GM21576 (cell line): ENCODE measurements around the gene SUGP1.
"Not testable (repeated sequence)": the region's sequence is repeated elsewhere in the genome, so short reads cannot be mapped to it uniquely, and the experiment has no call there.

Source experiments
- ATAC-seq: cut with Tn5 transposase; IDR thresholded peaks from one replicate; pipeline ENCODE4 v1.9.1; 2021; ENCODE audit warnings: mild to moderate bottlenecking, moderate library complexity; ENCODE audit not compliant: unreplicated experiment

Gene SUGP1

GRCh38 chr19:19320361-19321140 is at the start of gene SUGP1, which contains the start of gene MAU2:
TSS of gene SUGP1 (minus strand) at chr19:19320509. CDS start at chr19:19320496, 13 bp downstream.
TSS of gene MAU2 (plus strand) at chr19:19320829. CDS start at chr19:19320860, 31 bp downstream.
- ATAC-seq, result peak; percentile 86

- ATAC-seq, result no peak
Measured at GRCh38 chr19:19368087-19368486, 47.8 kb upstream of the SUGP1 start.

- peak; percentile 77 for ATAC-seq
Measured at GRCh38 chr19:19366434-19367396, 46.4 kb upstream of the SUGP1 start.

- no peak for ATAC-seq
Measured at GRCh38 chr19:19362075-19362474, 41.8 kb upstream of the SUGP1 start.

GRCh38 chr19:19361075-19361594 is 40.8 kb upstream of the SUGP1 start:
- ATAC-seq, result peak; percentile 50

- ATAC-seq, result no peak
Measured at GRCh38 chr19:19356901-19357566, 36.7 kb upstream of the SUGP1 start.

GRCh38 chr19:19356500-19356899 is 36.2 kb upstream of the SUGP1 start:
- ATAC-seq, result no peak

- no peak for ATAC-seq
Measured at GRCh38 chr19:19355606-19356139, 35.4 kb upstream of the SUGP1 start.

GRCh38 chr19:19354932-19355331 is 34.6 kb upstream of the SUGP1 start:
- ATAC-seq, result no peak

GRCh38 chr19:19354007-19354406 is 33.7 kb upstream of the SUGP1 start:
- no peak for ATAC-seq

- no peak for ATAC-seq
Measured at GRCh38 chr19:19352823-19353222, 32.5 kb upstream of the SUGP1 start.

GRCh38 chr19:19350756-19351155 is 30.4 kb upstream of the SUGP1 start:
- not testable (repeated sequence) for ATAC-seq

GRCh38 chr19:19349365-19349764 is 29.1 kb upstream of the SUGP1 start:
- ATAC-seq, result no peak

GRCh38 chr19:19348266-19348665 is 28.0 kb upstream of the SUGP1 start:
- no peak for ATAC-seq

GRCh38 chr19:19347401-19348110 is 27.2 kb upstream of the SUGP1 start:
- ATAC-seq, result no peak

- ATAC-seq, result no peak
Measured at GRCh38 chr19:19345970-19346369, 25.7 kb upstream of the SUGP1 start.

- ATAC-seq, result no peak
Measured at GRCh38 chr19:19345232-19345631, 24.9 kb upstream of the SUGP1 start.

- no peak for ATAC-seq
Measured at GRCh38 chr19:19343762-19344161, 23.5 kb upstream of the SUGP1 start.

GRCh38 chr19:19343016-19343362 is 22.7 kb upstream of the SUGP1 start:
- ATAC-seq, result no peak
